ENCODE measurements around the gene KRTAP5-11.
"Not testable (repeated sequence)": the region's sequence is repeated elsewhere in the genome, so short reads cannot be mapped to it uniquely, and the experiment has no call there.

Gene KRTAP5-11

DNA sequence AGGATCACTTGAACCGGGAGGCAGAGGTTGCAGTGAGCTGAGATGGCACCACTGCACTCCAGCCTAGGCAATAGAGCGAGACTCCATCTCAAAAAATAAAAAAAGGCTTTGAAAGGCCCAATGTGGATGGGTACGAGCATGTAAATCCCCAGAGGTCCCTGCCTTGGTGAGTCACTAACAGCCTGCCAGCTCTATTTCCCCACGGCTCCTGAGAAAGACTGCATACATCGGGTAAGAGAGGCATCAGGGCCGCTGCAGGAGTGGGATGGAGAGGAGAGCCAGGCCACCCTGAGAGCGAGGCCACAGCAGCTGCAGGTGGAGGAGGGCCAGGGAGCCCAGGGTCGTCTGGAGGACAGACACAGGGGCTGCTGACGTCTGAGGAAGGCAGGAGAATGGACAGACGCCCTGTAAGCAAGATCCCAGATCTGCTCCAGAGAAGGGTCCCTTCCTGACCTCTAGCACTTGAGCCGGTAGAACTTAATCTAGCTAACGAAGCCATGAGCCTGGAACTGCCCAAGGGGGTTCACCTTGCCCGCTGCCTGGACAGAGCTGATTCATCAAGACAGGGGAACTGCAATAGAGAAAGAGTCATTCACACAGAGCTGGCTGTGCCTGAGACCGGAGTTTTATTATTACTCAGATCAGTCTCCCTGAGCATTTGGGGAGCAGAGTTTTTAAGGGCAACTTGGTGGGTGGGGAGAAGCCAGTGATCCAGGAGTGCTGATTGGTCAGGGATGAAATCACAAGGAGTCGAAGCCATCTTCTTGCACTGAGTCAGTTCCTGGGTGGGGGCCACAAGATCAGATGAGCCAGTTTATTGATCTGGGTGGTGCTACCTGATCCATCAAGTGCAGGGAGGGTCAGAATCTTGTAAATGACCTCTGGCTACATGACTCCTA is 39.5 kb downstream of the KRTAP5-11 start:
- no peak overlapping the region for H3K14ac ChIP-seq (ENCODE audit: low read length in 2 of 2)
- H2BK12ac ChIP-seq (ENCODE audit: low read length in 2 of 2): no peak overlapping the region
- no peak overlapping the region for H3K4me3 ChIP-seq (ENCODE audit: insufficient read depth in 1 of 2, low read depth in 1 of 2, low read length in 2 of 2)
- no peak overlapping the region for H3K9ac ChIP-seq (ENCODE audit: low read length)
- H3K4me2 ChIP-seq (ENCODE audit: low read length, poor library complexity, severe bottlenecking): no peak overlapping the region
- H3K9me3 ChIP-seq (ENCODE audit: control insufficient read depth, low read length): peaks cover 10% of the 10 kb centered on the region
- DNase-seq: no peak
- H2AFZ ChIP-seq (ENCODE audit: low read depth, low read length): no peak overlapping the region
- no peak overlapping the region for H2BK15ac ChIP-seq (ENCODE audit: low read depth, poor library complexity, severe bottlenecking)
- no peaks in the 10 kb centered on the region for H3K4me1 ChIP-seq (ENCODE audit: control insufficient read depth, insufficient read depth, low read depth, low read length)
- no peak overlapping the region for H2AK5ac ChIP-seq (ENCODE audit: low read length, severe bottlenecking)
- no peak overlapping the region for H4K91ac ChIP-seq (ENCODE audit: low read length)
- no peak overlapping the region for H3K27ac ChIP-seq (ENCODE audit: low read length, poor library complexity, severe bottlenecking)
- H3K18ac ChIP-seq (ENCODE audit: low read depth in 1 of 2, low read length in 2 of 2): no peak overlapping the region
- H3K4ac ChIP-seq (ENCODE audit: low read depth in 1 of 2, low read length in 2 of 2): no peak overlapping the region
- H3K79me1 ChIP-seq (replicated peaks; ENCODE audit: low read length, poor library complexity, severe bottlenecking): no peaks in the 10 kb centered on the region
- no peaks in the 10 kb centered on the region for H3K36me3 ChIP-seq (ENCODE audit: control insufficient read depth in 1 of 2, insufficient read depth in 2 of 2, low read depth in 1 of 2, low read length in 2 of 2)
- H3K23ac ChIP-seq (ENCODE audit: low read length in 2 of 2): no peak overlapping the region
- H3K27me3 ChIP-seq (ENCODE audit: control insufficient read depth in 1 of 2, insufficient read depth in 1 of 2, low read length in 2 of 2): peaks cover 8 to 25% of the 10 kb centered on the region in 2 experiments
- H4K8ac ChIP-seq (ENCODE audit: low read length): no peak overlapping the region
- H2BK5ac ChIP-seq (ENCODE audit: low read depth, low read length, poor library complexity, severe bottlenecking): no peak overlapping the region
- WGBS: 68% methylated on average over 15 of the region's 15 CpGs
- no peak overlapping the region for H2BK120ac ChIP-seq (ENCODE audit: low read depth, low read length)

- Histone ChIP-seq H3K4me3 (ENCODE audit: insufficient read depth in 1 of 2, low read depth in 1 of 2, low read length in 2 of 2) (no peak overlapping the region), H4K91ac (ENCODE audit: low read length) (no peak overlapping the region), H3K4me1 (ENCODE audit: control insufficient read depth, insufficient read depth, low read depth, low read length) (no peaks in the 10 kb centered on the region), H3K23ac (ENCODE audit: low read length in 2 of 2) (no peak overlapping the region), H3K27ac (ENCODE audit: low read length, poor library complexity, severe bottlenecking) (no peak overlapping the region), H3K79me1 (replicated peaks; ENCODE audit: low read length, poor library complexity, severe bottlenecking) (no peaks in the 10 kb centered on the region), H3K14ac (ENCODE audit: low read length in 2 of 2) (no peak overlapping the region), H2BK12ac (ENCODE audit: low read length in 2 of 2) (no peak overlapping the region), H3K27me3 (ENCODE audit: control insufficient read depth in 1 of 2, insufficient read depth in 1 of 2, low read length in 2 of 2) (peaks cover 13 to 18% of the 10 kb centered on the region in 2 experiments), H2BK15ac (ENCODE audit: low read depth, poor library complexity, severe bottlenecking) (no peak overlapping the region), H2BK120ac (ENCODE audit: low read depth, low read length) (no peak overlapping the region), H3K36me3 (ENCODE audit: control insufficient read depth in 1 of 2, insufficient read depth in 2 of 2, low read depth in 1 of 2, low read length in 2 of 2) (no peaks in the 10 kb centered on the region), H2AFZ (ENCODE audit: low read depth, low read length) (no peak overlapping the region), H4K8ac (ENCODE audit: low read length) (no peak overlapping the region), H2BK5ac (ENCODE audit: low read depth, low read length, poor library complexity, severe bottlenecking) (no peak overlapping the region), H3K9me3 (ENCODE audit: control insufficient read depth, low read length) (peaks cover 10% of the 10 kb centered on the region), H2AK5ac (ENCODE audit: low read length, severe bottlenecking) (no peak overlapping the region), H3K4me2 (ENCODE audit: low read length, poor library complexity, severe bottlenecking) (no peak overlapping the region), H3K9ac (ENCODE audit: low read length) (no peak overlapping the region), H3K4ac (ENCODE audit: low read depth in 1 of 2, low read length in 2 of 2) (no peak overlapping the region), H3K18ac (ENCODE audit: low read depth in 1 of 2, low read length in 2 of 2) (no peak overlapping the region)
- DNase-seq: no peak
- 85% methylated on average over 7 of the region's 7 CpGs for WGBS
These were observed 40.3 kb downstream of the KRTAP5-11 start for GRCh38 chr11:71542382-71542781.

- not testable (repeated sequence) for H2BK12ac ChIP-seq (ENCODE audit: low read length in 2 of 2); H3K18ac ChIP-seq (ENCODE audit: low read depth in 1 of 2, low read length in 2 of 2); H3K14ac ChIP-seq (ENCODE audit: low read length in 2 of 2); H3K79me1 ChIP-seq (replicated peaks; ENCODE audit: low read length, poor library complexity, severe bottlenecking); H2BK5ac ChIP-seq (ENCODE audit: low read depth, low read length, poor library complexity, severe bottlenecking); H3K9me3 ChIP-seq (ENCODE audit: control insufficient read depth, low read length); H4K91ac ChIP-seq (ENCODE audit: low read length); H3K4ac ChIP-seq (ENCODE audit: low read depth in 1 of 2, low read length in 2 of 2); DNase-seq; H2BK15ac ChIP-seq (ENCODE audit: low read depth, poor library complexity, severe bottlenecking); H3K4me3 ChIP-seq (ENCODE audit: insufficient read depth in 1 of 2, low read depth in 1 of 2, low read length in 2 of 2); H3K36me3 ChIP-seq (ENCODE audit: control insufficient read depth in 1 of 2, insufficient read depth in 2 of 2, low read depth in 1 of 2, low read length in 2 of 2); H3K23ac ChIP-seq (ENCODE audit: low read length in 2 of 2); H3K9ac ChIP-seq (ENCODE audit: low read length); H2AK5ac ChIP-seq (ENCODE audit: low read length, severe bottlenecking); H4K8ac ChIP-seq (ENCODE audit: low read length); H2BK120ac ChIP-seq (ENCODE audit: low read depth, low read length); H3K27ac ChIP-seq (ENCODE audit: low read length, poor library complexity, severe bottlenecking); H3K4me2 ChIP-seq (ENCODE audit: low read length, poor library complexity, severe bottlenecking); H2AFZ ChIP-seq (ENCODE audit: low read depth, low read length); H3K4me1 ChIP-seq (ENCODE audit: control insufficient read depth, insufficient read depth, low read depth, low read length)
- WGBS: 81% methylated on average over 9 of the region's 9 CpGs
- peaks cover 13 to 18% of the 10 kb centered on the region in 2 experiments for H3K27me3 ChIP-seq (ENCODE audit: control insufficient read depth in 1 of 2, insufficient read depth in 1 of 2, low read length in 2 of 2)
These were observed 42.0 kb downstream of the KRTAP5-11 start for GRCh38 chr11:71540521-71541304.

DNA sequence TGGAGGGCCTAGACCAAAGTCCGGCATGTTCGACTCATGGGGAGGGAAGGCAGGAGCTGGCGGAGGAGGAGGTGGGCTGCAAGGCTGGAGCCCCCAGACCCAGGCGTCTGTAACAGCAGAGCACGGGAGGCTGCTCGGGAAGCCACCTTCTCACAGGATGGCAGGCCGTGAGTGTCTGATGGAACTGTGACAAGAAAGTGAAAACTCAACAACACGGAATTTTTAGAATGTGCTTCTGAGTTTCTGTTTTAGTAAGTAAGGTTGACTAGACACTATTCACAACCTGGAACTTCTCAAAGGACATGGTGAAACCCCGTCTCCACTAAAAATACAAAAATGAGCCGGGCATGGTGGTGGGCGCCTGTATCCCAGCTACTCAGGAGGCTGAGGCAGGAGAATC is 42.7 kb downstream of the KRTAP5-11 start:
- H2AFZ ChIP-seq (ENCODE audit: low read depth, low read length); H3K9ac ChIP-seq (ENCODE audit: low read length); H3K79me1 ChIP-seq (replicated peaks; ENCODE audit: low read length, poor library complexity, severe bottlenecking); H2BK15ac ChIP-seq (ENCODE audit: low read depth, poor library complexity, severe bottlenecking); H3K4me1 ChIP-seq (ENCODE audit: control insufficient read depth, insufficient read depth, low read depth, low read length); H2BK12ac ChIP-seq (ENCODE audit: low read length in 2 of 2); H3K23ac ChIP-seq (ENCODE audit: low read length in 2 of 2); H3K18ac ChIP-seq (ENCODE audit: low read depth in 1 of 2, low read length in 2 of 2); H4K91ac ChIP-seq (ENCODE audit: low read length); DNase-seq; H3K36me3 ChIP-seq (ENCODE audit: control insufficient read depth in 1 of 2, insufficient read depth in 2 of 2, low read depth in 1 of 2, low read length in 2 of 2); H3K9me3 ChIP-seq (ENCODE audit: control insufficient read depth, low read length); H3K27ac ChIP-seq (ENCODE audit: low read length, poor library complexity, severe bottlenecking); H2AK5ac ChIP-seq (ENCODE audit: low read length, severe bottlenecking); H3K4me2 ChIP-seq (ENCODE audit: low read length, poor library complexity, severe bottlenecking); H3K4me3 ChIP-seq (ENCODE audit: insufficient read depth in 1 of 2, low read depth in 1 of 2, low read length in 2 of 2); H3K14ac ChIP-seq (ENCODE audit: low read length in 2 of 2); H3K4ac ChIP-seq (ENCODE audit: low read depth in 1 of 2, low read length in 2 of 2); H2BK120ac ChIP-seq (ENCODE audit: low read depth, low read length); H2BK5ac ChIP-seq (ENCODE audit: low read depth, low read length, poor library complexity, severe bottlenecking); H4K8ac ChIP-seq (ENCODE audit: low read length): not testable (repeated sequence)
- 94% methylated on average over 10 of the region's 11 CpGs for WGBS
- H3K27me3 ChIP-seq (ENCODE audit: control insufficient read depth in 1 of 2, insufficient read depth in 1 of 2, low read length in 2 of 2): peaks cover 12 to 13% of the 10 kb centered on the region in 2 experiments
